ENCODE results near the gene C2.
"Not testable (repeated sequence)": the region's sequence is repeated elsewhere in the genome, so short reads cannot be mapped to it uniquely, and the experiment has no call there.

C2 gene

DNA sequence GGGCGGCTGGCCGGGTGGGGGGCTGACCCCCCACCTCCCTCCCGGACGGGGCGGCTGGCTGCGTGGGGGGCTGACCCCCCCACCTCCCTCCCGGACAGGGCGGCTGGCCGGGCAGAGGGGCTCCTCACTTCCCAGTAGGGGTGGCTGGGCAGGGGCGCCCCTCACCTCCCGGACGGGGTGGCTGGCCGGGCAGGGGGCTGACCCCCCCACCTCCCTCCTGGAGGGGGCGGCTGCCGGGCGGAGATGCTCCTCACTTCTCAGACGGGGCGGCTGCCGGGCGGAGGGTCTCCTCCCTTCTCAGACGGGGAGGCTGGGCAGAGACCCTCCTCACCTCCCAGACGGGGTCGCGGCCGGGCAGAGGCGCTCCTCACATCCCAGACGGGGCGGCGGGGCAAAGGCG lies 48.5 kb downstream of the C2 start:
- DNase-seq (ENCODE audit: low read depth in 2 of 3, low spot score in 1 of 3) = not testable (repeated sequence)

DNA sequence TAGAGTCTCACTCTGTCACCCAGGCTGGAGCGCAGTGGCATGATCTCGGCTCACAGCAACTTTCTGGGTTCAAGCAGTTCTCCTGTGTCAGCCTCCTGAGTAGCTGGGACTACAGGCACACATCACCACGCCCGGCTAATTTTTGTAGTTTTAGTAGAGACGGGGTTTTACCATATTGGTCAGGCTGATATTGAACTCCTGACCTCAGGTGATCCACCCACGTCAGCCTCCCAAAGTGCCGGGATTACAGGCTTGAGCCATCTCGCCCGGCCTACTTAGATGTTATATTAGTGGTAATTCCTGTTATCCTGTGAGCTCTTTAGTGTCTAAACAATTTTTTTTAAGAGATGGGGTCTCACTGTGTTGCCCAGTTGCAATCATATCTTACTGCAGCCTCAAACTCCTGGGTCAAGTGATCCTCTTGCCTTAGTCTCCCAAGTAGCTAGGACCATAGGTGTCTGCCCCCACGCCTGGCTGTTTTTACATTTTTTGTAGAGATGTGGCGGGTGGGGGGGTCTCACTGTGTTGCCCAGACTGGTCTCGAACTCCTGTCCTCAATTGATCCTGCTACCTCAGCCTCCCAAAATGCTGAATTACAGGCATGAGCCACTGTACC lies 50.4 kb downstream of the C2 start:
- no peak for DNase-seq (ENCODE audit: low read depth in 2 of 3, low spot score in 1 of 3)

- no peak for DNase-seq (ENCODE audit: low read depth in 2 of 3, low spot score in 1 of 3)
Measured at GRCh38 chr6:31978831-31979230, 51.3 kb downstream of the C2 start.

GRCh38 chr6:31979238-31979898 lies 51.9 kb downstream of the C2 start:
- DNase-seq (ENCODE audit: low read depth in 2 of 3, low spot score in 1 of 3) = no peak

DNA sequence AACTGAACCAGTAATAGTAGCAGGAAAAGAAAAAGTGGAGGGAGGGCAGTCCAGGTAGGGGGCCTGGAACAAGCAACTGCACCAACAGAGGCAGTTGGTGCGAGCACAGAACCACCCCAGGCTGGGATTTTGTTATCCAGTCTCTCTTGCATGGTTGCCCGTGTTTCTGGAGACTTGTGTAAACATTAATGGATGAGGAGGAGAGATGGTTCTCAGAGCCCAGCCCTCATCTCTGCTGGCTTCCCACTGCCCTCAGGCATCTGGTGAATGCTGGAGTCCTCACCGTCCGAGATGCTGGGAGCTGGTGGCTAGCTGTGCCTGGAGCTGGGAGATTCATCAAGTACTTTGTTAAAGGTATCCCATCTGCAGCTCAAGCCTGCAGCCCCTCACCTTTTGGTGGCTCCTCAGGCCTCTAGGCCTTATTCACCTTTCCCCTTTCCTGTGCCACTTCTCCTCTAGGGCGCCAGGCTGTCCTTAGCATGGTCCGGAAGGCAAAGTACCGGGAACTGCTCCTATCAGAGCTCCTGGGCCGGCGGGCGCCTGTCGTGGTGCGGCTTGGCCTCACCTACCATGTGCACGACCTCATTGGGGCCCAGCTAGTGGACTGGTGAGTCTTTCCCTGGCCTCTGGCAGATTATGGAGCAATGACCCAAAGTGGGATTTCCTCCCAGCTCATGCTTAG lies 52.8 kb downstream of the C2 start:
- not testable (repeated sequence) for DNase-seq (ENCODE audit: low read depth in 2 of 3, low spot score in 1 of 3)

- not testable (repeated sequence) for DNase-seq (ENCODE audit: low read depth in 2 of 3, low spot score in 1 of 3)
Measured at GRCh38 chr6:31980998-31981397, 53.5 kb downstream of the C2 start.

- not testable (repeated sequence) for DNase-seq (ENCODE audit: low read depth in 2 of 3, low spot score in 1 of 3)
Measured at GRCh38 chr6:31981744-31982143, 54.2 kb downstream of the C2 start, which contains the start of gene C4A. Gene C4A (plus strand): TSS chr6:31982057. CDS start chr6:31982108, 51 bp downstream.

GRCh38 chr6:31989363-31989762 lies 61.8 kb downstream of the C2 start:
- DNase-seq (ENCODE audit: low read depth in 2 of 3, low spot score in 1 of 3) = not testable (repeated sequence)

DNA sequence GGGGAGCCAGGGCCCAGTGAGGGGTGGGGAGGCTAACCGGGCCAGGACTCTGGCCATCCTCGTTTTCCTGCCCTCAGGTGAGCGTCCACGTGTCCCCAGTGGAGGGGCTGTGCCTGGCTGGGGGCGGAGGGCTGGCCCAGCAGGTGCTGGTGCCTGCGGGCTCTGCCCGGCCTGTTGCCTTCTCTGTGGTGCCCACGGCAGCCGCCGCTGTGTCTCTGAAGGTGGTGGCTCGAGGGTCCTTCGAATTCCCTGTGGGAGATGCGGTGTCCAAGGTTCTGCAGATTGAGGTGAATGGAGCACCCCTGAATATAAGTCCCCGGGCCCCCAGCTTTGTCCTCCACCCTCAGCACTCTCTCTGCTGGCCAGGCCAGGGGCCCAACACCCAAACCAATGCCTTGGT lies 66.9 kb downstream of the C2 start:
- not testable (repeated sequence) for DNase-seq (ENCODE audit: low read depth in 2 of 3, low spot score in 1 of 3)

Measured in stimulated activated CD4-positive, alpha-beta T cell treated with anti-CD3 and anti-CD28 coated beads, Interleukin-12 subunit alpha, Interleukin-12 subunit beta, amount 100 ng/mL, for 48 hours (primary cell).